ENCODE measurements around the gene SMIM33. TPM values are rescaled to one million over a fixed set of nuclear protein-coding genes. Genes with fewer than 3 reads are reported as not detected.

Gene SMIM33
- total and polyA plus RNA-seq, 2 donors (not counting 1 experiment from before 2014, with no cell fraction given) = not detected

DNA sequence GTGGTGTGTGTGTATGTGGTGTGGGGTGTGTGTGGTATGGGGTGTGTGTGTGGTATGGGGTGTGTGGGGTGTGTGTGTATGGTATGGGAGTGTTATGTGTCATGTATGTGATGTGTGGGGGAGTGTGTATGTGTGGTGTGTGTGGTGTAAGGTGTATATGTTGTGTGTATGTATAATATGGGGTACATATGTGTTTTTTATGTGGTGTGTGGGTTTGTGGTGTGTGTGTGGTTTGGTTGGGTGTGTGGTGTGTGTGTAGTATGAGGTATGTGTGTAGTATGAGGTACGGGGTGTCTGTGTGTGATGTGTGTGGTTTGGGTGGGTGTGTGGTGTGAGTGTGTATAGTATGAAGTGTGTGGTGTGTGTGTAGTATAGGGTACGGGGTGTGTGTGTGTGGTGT is 19.6 kb upstream of the SMIM33 start:
- Histone ChIP-seq H2AFZ (ENCODE audit: low read length) (no peak overlapping the region), H3K27ac (ENCODE audit: insufficient read depth, low read length) (no peak overlapping the region), H3K4me1 (ENCODE audit: control insufficient read depth, extremely low read depth, insufficient read depth, low read length) (no peaks in the 10 kb centered on the region), H3K27me3 (ENCODE audit: control insufficient read depth, insufficient read depth, low read length) (no peaks in the 10 kb centered on the region), H3K4me3 (replicated peaks in 1 of 4; ENCODE audit: control extremely low read depth in 1 of 4, insufficient read depth in 1 of 4, low read depth in 3 of 4, low read length in 4 of 4) (no peak overlapping the region), H3K9me3 (ENCODE audit: control insufficient read depth, insufficient read depth, low read depth, low read length) (no peaks in the 10 kb centered on the region), H3K9ac (ENCODE audit: insufficient read depth, low read length) (no peak overlapping the region), H3K79me2 (ENCODE audit: control insufficient read depth, insufficient read depth, low read length) (no peaks in the 10 kb centered on the region), H3K4me2 (ENCODE audit: extremely low read depth, insufficient read depth, low read length) (no peak overlapping the region), H3K36me3 (ENCODE audit: control insufficient read depth, insufficient read depth, low read length) (no peaks in the 10 kb centered on the region), H4K20me1 (ENCODE audit: control insufficient read depth, extremely low read depth, insufficient read depth, low read length) (no peaks in the 10 kb centered on the region)
- no peak for DNase-seq (ENCODE audit: low read depth in 2 of 2)
- TF ChIP-seq, protein P1, sequence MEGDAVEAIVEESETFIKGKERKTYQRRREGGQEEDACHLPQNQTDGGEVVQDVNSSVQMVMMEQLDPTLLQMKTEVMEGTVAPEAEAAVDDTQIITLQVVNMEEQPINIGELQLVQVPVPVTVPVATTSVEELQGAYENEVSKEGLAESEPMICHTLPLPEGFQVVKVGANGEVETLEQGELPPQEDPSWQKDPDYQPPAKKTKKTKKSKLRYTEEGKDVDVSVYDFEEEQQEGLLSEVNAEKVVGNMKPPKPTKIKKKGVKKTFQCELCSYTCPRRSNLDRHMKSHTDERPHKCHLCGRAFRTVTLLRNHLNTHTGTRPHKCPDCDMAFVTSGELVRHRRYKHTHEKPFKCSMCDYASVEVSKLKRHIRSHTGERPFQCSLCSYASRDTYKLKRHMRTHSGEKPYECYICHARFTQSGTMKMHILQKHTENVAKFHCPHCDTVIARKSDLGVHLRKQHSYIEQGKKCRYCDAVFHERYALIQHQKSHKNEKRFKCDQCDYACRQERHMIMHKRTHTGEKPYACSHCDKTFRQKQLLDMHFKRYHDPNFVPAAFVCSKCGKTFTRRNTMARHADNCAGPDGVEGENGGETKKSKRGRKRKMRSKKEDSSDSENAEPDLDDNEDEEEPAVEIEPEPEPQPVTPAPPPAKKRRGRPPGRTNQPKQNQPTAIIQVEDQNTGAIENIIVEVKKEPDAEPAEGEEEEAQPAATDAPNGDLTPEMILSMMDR (conservative IDR thresholded peaks at IDR 0.05 in 1 of 2, IDR thresholded peaks at IDR 0.05 in 1 of 2; ENCODE audit: low read depth in 1 of 2, low read length in 2 of 2) = no peak
- no peak for TF ChIP-seq EZH2 (IDR thresholded peaks at IDR 0.05; ENCODE audit: low read length, missing control alignments)

DNA sequence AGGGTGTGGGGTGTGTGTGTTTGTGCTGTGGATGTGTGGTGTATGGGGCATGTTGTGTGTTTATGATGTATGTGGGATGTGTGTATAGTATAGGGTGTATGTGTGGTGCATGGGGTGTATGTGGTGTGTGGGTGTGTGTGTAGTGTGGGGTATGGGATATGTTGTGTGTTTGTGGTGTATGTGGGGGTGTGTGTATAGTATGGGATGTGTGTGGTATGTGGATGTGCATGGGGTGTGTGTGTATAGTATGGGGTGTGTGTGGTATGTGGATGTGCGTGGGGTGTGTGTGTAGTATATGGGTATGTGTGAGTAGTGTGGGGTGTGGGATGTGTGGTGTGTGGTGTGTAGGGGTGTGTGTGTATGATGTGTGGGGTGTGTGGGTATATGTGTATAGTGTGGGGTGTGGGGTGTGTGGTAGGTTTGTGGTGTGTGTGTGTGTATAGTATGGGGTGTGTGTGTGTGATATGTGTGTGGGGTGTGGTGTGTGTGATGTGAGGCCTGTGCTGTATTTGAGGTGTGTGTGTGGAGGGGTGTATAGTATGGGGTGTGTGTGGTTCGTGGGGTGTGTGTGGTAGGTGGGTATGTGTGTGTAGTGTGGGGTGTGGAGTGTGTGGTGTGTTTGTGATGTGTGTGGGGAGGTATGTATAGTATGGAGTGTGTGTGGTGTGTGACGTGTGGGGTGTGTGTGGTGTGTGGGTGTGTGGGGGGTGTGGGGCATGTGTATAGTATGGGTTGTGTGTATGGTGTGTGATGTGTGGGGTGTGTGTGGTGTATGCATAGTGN is 18.7 kb upstream of the SMIM33 start:
- no peaks in the 10 kb centered on the region for H3K4me1 ChIP-seq (ENCODE audit: control insufficient read depth, extremely low read depth, insufficient read depth, low read length)
- H3K27me3 ChIP-seq (ENCODE audit: control insufficient read depth, insufficient read depth, low read length) = no peaks in the 10 kb centered on the region
- no peak overlapping the region for H3K27ac ChIP-seq (ENCODE audit: insufficient read depth, low read length)
- no peak overlapping the region for H3K4me3 ChIP-seq (replicated peaks in 1 of 4; ENCODE audit: control extremely low read depth in 1 of 4, insufficient read depth in 1 of 4, low read depth in 3 of 4, low read length in 4 of 4)
- DNase-seq (ENCODE audit: low read depth in 2 of 2) = no peak
- H3K4me2 ChIP-seq (ENCODE audit: extremely low read depth, insufficient read depth, low read length) = no peak overlapping the region
- no peak overlapping the region for H3K9ac ChIP-seq (ENCODE audit: insufficient read depth, low read length)
- H3K79me2 ChIP-seq (ENCODE audit: control insufficient read depth, insufficient read depth, low read length) = no peaks in the 10 kb centered on the region
- no peaks in the 10 kb centered on the region for H3K9me3 ChIP-seq (ENCODE audit: control insufficient read depth, insufficient read depth, low read depth, low read length)
- H2AFZ ChIP-seq (ENCODE audit: low read length) = no peak overlapping the region
- no peaks in the 10 kb centered on the region for H3K36me3 ChIP-seq (ENCODE audit: control insufficient read depth, insufficient read depth, low read length)
- H4K20me1 ChIP-seq (ENCODE audit: control insufficient read depth, extremely low read depth, insufficient read depth, low read length) = no peaks in the 10 kb centered on the region
- TF ChIP-seq, protein P1 (conservative IDR thresholded peaks at IDR 0.05 in 1 of 2, IDR thresholded peaks at IDR 0.05 in 1 of 2; ENCODE audit: low read depth in 1 of 2, low read length in 2 of 2) = no peak
- TF ChIP-seq EZH2 (IDR thresholded peaks at IDR 0.05; ENCODE audit: low read length, missing control alignments) = no peak

DNA sequence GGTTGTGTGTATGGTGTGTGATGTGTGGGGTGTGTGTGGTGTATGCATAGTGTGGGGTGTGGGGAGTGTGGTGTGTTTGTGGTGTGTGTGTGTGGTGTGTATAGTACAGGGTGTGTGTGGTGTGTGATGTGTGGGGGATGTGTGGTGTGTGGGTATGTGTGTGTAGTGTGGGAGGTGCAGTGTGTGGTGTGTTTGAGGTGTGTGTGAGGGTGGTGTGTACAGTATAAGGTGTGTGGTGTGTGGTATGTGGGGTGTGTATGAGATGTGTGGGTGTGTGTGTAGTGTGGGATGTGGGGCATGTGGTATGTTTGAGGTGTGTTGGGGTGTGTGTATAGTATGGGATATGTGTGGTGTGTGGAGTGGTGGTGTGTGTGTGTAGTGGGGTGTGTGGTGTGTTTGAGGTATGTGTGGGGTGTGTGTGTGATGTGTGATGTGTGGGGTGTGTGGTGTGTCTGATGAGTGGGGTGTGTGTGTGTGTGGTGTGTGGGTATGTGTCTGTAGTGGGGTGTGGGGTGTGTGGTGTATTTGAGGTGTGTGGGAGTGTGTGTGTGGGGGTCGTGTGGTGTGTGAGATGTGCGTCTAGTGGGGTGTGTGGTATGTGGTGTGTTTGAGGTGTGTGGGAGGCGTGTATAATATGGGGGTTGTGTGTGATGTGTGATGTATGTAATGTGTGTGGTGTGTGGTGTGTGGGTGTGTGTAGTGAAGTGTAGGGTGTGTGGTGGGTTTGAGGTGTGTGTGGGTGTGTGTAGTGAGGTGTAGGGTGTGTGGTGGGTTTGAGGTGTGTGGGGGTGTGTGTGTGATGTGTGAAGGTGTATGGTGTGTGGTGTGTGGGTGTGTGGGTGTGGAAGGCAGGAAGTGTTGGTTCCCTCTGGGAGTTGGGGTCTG is 16.9 kb upstream of the SMIM33 start:
- H3K79me2 ChIP-seq (ENCODE audit: control insufficient read depth, insufficient read depth, low read length) = no peaks in the 10 kb centered on the region
- H3K4me3 ChIP-seq (replicated peaks in 1 of 4; ENCODE audit: control extremely low read depth in 1 of 4, insufficient read depth in 1 of 4, low read depth in 3 of 4, low read length in 4 of 4) = no peak overlapping the region
- no peak overlapping the region for H2AFZ ChIP-seq (ENCODE audit: low read length)
- H4K20me1 ChIP-seq (ENCODE audit: control insufficient read depth, extremely low read depth, insufficient read depth, low read length) = no peaks in the 10 kb centered on the region
- H3K9me3 ChIP-seq (ENCODE audit: control insufficient read depth, insufficient read depth, low read depth, low read length) = no peaks in the 10 kb centered on the region
- no peaks in the 10 kb centered on the region for H3K27me3 ChIP-seq (ENCODE audit: control insufficient read depth, insufficient read depth, low read length)
- no peaks in the 10 kb centered on the region for H3K4me1 ChIP-seq (ENCODE audit: control insufficient read depth, extremely low read depth, insufficient read depth, low read length)
- no peak overlapping the region for H3K27ac ChIP-seq (ENCODE audit: insufficient read depth, low read length)
- DNase-seq (ENCODE audit: low read depth in 2 of 2) = no peak
- TF ChIP-seq, protein P1 (conservative IDR thresholded peaks at IDR 0.05 in 1 of 2, IDR thresholded peaks at IDR 0.05 in 1 of 2; ENCODE audit: low read depth in 1 of 2, low read length in 2 of 2) = no peak
- no peak for TF ChIP-seq EZH2 (IDR thresholded peaks at IDR 0.05; ENCODE audit: low read length, missing control alignments)
- H3K9ac ChIP-seq (ENCODE audit: insufficient read depth, low read length) = no peak overlapping the region
- H3K4me2 ChIP-seq (ENCODE audit: extremely low read depth, insufficient read depth, low read length) = no peak overlapping the region
- H3K36me3 ChIP-seq (ENCODE audit: control insufficient read depth, insufficient read depth, low read length) = no peaks in the 10 kb centered on the region

Data from fibroblast of lung (primary cell).